CD4-positive, alpha-beta T cell treated with Interferon alpha-2 for 1 hour (primary cell): ENCODE measurements around the gene FLT1.

ENCODE experiments used
- DNase-seq, 2 donors: peaks; one replicate each; pipeline ENCODE4 v3.0.0-alpha.2; 2020 to 2022

Gene FLT1

GRCh38 chr13:28423010-28423409, 71.9 kb downstream of the FLT1 start:
- DNase-seq: peak; percentile 24 to 68

- no peak for DNase-seq
These were observed 73.1 kb downstream of the FLT1 start for GRCh38 chr13:28421676-28422410.

GRCh38 chr13:28420704-28421103, 74.2 kb downstream of the FLT1 start:
- no peak for DNase-seq

GRCh38 chr13:28415994-28416421, 78.9 kb downstream of the FLT1 start:
- peak in 1 of 2 donors; percentile 15 for DNase-seq

- DNase-seq: no peak
These were observed 80.9 kb downstream of the FLT1 start for GRCh38 chr13:28413999-28414398.

GRCh38 chr13:28412981-28413380, 81.9 kb downstream of the FLT1 start:
- no peak for DNase-seq

GRCh38 chr13:28411831-28412353, 83.0 kb downstream of the FLT1 start:
- DNase-seq: no peak

GRCh38 chr13:28410096-28410495, 84.8 kb downstream of the FLT1 start:
- DNase-seq: no peak

GRCh38 chr13:28409648-28410047, 85.3 kb downstream of the FLT1 start:
- no peak for DNase-seq

GRCh38 chr13:28408863-28409262, 86.1 kb downstream of the FLT1 start:
- DNase-seq: no peak

- DNase-seq: no peak
These were observed 86.6 kb downstream of the FLT1 start for GRCh38 chr13:28408235-28408848.

GRCh38 chr13:28406733-28407266, 88.1 kb downstream of the FLT1 start:
- no peak for DNase-seq

GRCh38 chr13:28402057-28402381, 92.9 kb downstream of the FLT1 start:
- no peak for DNase-seq

GRCh38 chr13:28401303-28402056, 93.4 kb downstream of the FLT1 start:
- peak; percentile 4 to 15 for DNase-seq

GRCh38 chr13:28396053-28396452, 98.9 kb downstream of the FLT1 start:
- DNase-seq: no peak

- DNase-seq: peak in 1 of 2 donors; percentile 33
These were observed 100.5 kb downstream of the FLT1 start for GRCh38 chr13:28394422-28394821.

GRCh38 chr13:28392896-28393505, 101.9 kb downstream of the FLT1 start:
- no peak for DNase-seq

- DNase-seq: no peak
These were observed 102.5 kb downstream of the FLT1 start for GRCh38 chr13:28392428-28392827.

GRCh38 chr13:28387740-28388501, 107.0 kb downstream of the FLT1 start:
- no peak for DNase-seq

- DNase-seq: no peak
These were observed 109.6 kb downstream of the FLT1 start for GRCh38 chr13:28385362-28385761.

- DNase-seq: no peak
These were observed 110.1 kb downstream of the FLT1 start for GRCh38 chr13:28384789-28385188.

- DNase-seq: no peak
These were observed 114.6 kb downstream of the FLT1 start for GRCh38 chr13:28380319-28380718.
